Measurements from ENCODE around the gene CD46. TPM values are rescaled to one million over a fixed set of nuclear protein-coding genes. Genes with fewer than 3 reads are reported as not detected.

CD46 gene
- total RNA-seq, 1 donor from 2014 or later: 228 TPM

DNA sequence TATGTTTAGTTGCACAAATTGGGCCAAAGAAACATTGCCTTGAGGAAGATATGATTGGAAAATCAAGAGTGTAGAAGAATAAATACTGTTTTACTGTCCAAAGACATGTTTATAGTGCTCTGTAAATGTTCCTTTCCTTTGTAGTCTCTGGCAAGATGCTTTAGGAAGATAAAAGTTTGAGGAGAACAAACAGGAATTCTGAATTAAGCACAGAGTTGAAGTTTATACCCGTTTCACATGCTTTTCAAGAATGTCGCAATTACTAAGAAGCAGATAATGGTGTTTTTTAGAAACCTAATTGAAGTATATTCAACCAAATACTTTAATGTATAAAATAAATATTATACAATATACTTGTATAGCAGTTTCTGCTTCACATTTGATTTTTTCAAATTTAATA, 43.0 kb downstream of the CD46 start:
- no peak for DNase-seq (ENCODE audit: low spot score)

DNA sequence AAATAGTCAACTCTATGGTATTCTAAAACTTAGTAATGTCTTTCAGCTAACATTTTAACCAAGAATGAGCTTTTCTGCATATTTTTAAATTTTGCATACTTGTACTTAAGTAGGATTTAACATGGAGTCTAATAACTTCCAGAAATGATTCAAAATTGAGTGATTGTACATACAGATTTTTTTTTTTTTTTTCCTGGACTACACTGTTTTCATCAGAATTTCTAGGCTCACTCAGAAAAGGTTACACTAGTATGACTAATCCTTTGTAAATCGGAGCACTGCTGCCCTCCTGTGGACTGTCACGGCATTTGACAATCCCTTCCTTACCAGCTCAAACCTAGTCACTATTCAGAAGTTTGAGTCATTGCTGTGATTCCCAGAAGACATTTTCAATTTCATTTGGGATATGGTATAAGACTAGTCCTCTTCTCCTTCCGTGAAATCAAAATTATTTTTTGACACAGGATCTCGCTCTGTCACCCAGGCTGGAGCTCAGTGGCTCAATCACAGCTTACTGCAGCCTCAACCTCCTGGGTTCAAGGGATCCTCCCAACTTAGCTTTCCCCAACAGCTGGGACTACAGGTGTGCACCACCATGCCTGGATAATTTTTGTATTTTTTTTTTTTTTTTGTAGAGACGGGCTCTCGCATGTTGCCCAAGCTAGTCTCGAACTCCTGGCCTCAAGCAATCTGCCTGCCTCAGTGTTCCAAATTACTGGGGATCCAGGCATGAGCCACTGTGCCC, 45.5 kb downstream of the CD46 start:
- peak; percentile 84 for DNase-seq (ENCODE audit: low spot score)

DNA sequence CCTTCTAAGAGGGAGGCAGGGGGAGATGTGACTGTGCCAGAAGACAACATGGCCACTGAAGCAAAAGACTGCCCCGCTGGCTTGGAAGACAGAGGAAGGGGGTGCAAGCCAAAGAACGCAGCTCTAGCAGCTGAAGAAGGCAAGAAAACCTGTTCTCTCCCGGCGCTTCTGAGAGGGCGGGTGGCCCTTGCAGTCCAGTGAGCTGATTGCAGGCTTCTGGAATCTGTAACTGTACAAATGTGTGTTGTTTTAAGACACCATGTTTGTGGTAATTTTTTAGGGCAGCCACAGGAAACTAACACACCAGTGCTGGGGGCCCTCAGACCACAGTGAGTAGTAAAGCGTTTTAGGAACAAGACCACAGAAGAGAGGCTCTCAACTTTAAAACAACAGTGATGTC, 47.0 kb downstream of the CD46 start:
- DNase-seq (ENCODE audit: low spot score): no peak

DNA sequence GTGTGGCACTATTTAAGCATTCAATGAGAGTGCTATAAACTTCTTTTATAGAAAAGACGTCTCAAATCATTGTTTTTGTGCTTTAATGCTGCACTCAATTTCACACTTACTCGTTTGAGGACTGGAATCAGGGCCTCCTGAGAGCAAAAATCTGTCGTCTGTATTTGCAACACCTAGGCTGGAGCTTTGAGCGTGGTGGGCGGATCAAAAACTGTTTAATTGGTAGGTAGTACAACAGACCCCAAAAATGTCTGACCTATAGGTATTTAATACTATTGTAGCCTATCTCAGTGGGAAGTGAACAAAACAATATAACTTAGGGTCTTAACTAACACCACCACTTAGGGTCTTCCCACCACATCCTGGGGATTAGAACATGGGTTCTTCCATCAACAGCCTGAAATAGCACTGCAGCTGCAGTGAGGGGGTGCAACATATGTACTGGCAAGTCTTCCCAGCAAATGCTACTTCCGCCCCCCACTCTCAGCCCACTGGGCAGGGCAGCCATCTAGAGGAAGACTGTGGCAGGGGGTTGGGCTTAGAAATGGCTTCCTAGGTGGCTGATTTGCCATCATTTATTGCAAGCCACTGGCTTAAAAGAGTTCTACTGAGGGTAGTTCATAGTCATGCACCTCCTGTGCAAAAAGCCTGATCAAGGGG, 48.3 kb downstream of the CD46 start:
- no peak for DNase-seq (ENCODE audit: low spot score)

DNA sequence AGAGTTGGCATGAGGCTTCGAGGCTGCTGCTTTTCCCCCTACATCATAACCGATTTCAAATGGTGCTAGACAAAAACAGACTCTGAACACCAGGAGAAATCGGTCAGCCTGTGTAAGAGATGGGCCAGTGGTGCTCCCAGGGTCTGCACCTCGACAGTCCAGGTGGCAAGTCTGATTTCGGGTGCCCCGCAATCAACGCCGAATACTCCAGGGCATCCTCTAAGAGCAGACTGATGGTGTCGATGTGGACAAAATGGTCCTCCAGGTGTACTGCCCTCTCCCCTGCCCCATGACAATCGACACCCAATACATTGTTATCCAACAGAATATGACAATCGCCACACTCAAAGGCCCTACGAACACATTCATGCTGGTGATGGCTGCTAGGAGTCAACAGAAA, 50.0 kb downstream of the CD46 start:
- DNase-seq (ENCODE audit: low spot score): no peak

DNA sequence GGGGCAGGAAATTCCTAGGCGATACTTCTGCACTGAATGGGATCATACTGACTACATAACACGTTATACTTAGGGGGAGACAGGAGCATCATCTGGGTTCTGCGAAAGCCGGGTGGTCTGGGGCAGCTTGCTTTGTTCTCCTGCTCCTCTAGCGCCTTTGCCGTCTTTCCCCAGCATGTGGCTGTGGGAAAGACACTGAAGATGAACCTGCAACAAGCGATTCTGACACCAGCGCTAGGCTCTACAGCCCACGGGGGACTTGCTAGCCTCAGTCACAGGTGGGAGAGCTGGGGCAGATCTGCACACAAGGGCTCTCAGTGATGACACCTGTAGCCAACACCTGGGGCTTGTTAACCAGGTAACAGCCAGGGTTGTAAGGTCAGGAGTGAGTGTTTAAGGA, 51.8 kb downstream of the CD46 start:
- DNase-seq (ENCODE audit: low spot score): no peak

DNA sequence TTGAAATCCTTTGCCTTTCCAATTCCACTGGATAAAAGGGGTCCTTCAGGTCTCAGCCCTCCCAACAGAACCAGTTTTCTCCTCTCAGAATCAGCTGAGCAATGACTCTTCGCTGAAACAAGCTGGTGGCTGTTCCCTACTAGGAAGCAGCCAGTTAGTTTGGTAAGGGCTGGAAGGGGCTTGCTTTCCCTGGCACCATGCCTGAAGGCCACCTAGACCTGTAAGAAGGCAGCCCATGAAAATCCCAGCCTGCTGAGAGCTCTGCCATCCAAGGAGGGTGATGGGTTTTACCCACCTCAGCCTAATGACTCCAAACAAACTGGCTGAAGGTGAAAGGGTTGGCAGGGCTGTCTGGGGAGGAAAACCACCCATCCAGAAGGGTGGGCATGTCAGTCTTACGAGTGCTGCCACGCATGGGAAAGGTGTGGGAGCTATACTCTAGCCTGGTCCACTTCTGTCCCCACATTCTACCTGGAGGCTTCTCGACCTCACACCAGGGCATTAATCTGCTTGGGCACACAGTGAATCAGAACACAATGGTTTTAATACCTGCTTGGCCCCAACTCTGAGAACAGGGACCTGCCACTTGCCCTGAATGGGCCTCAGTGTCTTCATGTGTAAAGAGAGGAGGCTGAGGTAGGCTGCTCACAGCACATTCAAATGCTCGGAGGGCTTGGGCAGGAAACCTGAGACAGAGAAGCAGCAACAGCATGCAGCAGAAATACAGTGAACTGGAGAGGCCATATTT, 53.0 kb downstream of the CD46 start:
- DNase-seq (ENCODE audit: low spot score): no peak

DNA sequence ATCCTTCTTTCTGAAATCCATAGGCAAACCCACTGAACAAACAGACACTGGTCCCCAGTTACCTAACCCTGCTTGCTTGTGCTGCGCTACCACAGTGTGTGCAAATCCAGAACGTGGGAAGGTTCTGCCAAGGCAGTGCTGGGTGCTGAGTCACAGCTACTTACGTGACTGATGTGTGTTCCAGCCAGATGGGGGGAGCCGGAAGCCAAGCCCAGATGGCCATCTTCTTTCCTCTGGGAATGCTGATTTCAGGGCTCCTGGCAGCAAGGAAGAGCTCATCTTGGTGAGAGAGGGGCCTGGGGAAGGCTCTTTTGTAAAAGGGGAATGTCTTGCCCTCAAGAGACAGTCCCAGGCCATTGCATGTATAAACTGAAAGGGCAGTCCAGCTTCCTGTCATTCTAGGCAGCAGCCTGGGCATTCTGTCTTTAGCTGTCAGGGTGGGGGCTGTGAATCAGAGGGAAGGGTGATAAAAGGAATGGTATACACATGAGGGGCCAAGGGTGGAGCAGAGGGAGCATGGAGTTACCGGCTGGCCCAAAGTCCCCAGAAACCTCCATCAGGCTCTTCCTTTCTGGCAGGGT, 54.1 kb downstream of the CD46 start:
- DNase-seq (ENCODE audit: low spot score): peak; percentile 68

DNA sequence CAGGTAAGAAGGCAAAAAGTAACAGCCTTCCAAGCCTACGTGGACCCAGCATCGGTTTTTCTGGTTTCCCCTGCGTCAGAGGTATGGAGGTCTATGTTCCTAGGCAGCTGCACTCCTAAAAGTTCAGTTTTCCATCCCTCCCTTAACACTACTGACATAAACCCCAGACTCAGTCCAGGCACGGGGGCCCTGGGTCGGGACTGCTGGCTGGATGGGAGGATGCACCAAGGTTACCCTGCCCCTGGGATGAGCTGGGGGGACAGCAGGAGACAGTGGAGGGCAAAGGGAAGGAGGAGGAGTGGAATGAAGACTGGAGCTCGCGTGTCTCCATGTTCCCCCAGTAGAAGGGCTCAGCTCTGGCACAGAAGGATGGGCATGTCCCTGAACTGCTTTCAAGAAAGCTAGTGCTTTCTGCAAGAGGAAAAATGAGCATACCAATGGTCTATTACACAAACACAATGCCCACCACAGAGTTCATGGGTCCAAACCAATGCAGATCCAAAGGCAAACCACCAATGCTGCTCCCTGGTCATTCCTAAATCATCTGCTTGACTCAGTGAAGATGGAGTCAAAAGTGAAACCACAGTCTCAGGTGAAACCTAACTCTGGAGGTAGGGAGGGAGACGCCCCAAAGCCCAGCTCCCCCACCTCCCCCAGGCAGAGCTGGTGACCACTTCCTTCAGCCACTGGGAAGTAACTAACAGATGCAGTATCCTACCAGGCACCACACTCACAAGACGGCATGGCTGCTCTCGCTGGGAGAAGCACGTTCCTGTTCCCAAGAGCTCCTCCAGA, 54.9 kb downstream of the CD46 start:
- DNase-seq (ENCODE audit: low spot score): no peak

DNA sequence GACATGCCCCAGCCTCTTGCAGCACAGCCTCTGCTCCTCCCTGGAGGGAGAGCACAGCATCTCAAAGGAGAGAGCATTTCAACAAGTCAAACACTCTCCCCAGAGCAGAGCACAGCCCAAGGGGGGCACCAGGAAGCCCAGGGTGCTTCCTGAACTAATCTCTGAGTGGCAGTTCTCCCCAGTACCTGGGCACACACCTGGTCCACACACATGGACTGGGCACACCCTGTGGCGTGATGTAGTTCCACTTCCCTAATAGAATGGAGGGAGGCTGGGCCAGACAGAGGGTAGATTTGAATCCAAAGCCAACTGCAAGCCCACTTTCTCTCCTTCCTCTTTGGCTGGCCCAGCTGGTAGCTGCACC, 55.5 kb downstream of the CD46 start:
- no peak for DNase-seq (ENCODE audit: low spot score)

DNA sequence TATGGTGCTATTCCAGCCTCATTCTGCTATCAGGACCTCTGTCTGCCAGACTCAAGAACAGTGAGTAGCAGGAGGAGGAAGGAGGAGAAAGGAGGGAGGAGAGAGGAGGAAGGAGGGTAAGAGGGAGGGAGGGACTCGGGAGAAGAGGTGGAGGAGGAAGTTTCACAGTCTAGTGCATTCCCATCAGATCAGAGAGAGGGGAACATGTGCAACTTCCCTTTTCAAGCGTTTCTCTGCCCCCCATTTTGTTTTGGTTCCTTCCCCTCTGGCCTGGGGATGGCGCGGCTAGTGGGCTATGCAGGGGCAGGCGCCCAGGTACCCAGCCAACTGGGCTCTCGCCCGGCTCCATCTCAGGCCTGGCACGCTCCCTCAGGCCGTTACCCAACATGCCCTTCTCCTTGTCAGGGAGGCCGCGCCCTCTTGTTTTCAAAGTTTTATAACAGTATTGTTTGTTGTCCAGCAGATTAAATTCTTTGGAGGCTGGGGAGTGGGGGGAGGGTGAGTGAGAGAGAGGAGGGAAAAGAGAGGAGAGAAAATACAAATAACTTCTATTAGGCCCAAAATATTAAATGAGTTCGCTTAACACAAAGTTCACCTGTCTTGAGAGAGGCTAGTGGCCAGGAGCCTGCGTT, 56.0 kb downstream of the CD46 start:
- no peak for DNase-seq (ENCODE audit: low spot score)

DNA sequence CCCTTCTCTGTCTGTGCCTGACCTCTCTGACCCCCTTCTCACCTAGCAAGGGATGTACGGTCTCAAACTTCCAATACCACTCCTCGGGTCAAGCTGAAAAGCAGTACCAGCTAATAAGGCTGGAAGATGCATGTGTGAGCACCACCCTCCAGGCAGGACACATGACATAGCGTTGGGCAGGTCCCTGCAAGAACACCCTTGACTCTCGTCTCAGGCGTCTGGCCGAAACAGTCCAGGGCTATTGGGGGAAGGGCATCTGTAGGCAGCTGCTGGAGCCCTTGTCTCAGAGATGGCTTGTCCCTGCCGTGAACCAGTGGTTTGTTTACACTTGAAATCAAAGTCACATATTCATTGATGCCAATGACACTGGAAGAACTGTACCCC, 56.5 kb downstream of the CD46 start:
- no peak for DNase-seq (ENCODE audit: low spot score)

DNA sequence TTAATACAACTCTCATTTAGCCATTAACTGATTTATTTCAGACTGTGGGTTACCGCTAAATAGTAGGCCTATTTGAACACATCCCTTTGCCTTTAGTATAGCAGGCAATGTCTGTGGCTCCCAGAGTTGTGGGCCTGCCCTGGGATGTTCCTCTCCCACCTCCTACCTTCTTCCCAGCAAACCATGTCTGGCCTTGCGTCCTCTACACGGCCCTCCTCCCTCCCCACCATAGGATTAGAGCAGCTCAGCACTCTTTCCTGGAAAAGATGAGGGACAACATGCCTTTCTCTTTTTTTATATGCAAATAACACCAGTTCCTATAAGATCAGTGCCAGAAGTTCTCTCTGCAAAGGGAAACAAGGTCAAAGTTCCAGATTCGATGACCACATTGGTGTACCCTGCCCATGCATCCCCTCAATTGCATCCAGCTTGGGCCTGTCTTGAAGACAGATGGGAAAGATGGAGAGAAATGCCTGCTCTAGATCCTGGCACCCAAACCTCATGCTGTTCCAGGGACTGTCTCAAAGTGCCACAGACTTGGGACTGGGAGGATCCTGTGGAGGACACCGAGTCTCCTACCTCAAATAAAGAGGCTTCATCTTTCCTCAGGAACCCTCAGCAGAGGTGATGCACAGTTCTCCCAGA, 57.2 kb downstream of the CD46 start:
- DNase-seq (ENCODE audit: low spot score): no peak

DNA sequence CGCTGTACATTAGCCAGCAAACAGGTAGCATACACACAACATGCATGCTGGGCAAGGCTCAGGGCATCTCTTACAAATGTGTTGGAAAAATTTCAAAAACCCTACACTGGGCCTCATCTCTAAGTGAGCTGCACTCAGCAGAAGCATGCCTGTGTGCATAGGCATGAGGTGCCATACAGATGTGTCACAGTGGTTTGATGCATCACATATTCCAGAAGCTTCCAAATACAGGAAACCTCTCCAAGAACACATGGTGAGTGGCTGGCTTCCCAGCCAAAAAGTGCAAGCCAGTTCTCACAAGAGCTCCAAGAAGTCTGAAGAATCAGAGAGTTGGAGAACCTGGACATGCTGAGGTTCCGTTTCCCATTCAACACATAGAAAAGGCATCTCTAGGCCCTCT, 58.3 kb downstream of the CD46 start:
- DNase-seq (ENCODE audit: low spot score): no peak

DNA sequence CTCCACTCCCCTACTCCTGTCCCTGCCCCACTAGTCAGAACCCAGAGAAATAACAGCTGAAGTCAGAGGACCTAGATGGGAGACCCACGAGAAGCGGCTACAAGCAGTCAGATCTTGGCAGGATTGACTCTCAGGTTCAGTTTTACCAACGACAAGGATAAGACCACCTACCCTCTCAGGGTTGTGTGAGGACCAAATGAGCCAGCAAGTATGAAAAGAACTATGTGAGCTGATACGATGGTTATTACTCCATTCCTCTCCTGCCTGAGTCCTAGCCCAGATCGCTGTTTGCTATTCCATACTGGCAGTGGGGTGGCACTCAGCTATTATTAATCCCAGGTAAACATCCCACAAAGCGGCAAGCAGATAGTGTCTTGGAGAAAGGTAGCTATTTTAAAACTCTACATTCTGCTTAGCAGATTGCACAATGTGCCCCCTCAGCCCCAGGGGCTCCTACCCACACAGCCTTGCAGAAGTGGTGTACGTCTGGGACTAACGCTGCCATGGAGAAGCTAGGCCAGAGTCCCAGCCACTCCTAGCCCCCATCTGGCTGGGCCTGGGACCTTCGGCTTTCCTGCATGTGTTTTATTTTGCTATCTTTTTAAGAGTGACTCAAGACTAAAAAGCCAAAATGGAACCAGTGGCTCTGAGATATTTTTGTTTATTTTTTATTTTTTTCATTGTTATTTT, 58.9 kb downstream of the CD46 start:
- peak; percentile 9 for DNase-seq (ENCODE audit: low spot score)

DNA sequence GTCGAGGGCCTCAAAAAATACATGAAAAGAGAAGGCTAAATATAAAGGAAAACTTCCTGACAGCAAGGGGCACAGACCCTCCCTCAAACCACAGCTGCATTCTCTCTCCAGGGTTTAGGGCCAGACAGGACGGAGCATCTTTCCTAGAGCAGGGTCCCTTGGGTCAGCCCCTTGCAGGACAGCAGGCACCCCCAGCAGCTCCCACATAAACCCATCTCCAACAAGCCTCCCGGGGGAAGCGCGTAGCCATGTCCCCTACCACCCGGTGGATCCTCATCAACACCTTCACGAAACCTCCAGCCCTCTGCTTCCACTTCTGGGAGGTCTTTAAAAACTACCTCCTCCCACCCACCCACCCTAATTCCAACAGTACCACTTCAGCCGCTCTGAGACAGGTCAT, 59.5 kb downstream of the CD46 start:
- DNase-seq (ENCODE audit: low spot score): peak; percentile 9

DNA sequence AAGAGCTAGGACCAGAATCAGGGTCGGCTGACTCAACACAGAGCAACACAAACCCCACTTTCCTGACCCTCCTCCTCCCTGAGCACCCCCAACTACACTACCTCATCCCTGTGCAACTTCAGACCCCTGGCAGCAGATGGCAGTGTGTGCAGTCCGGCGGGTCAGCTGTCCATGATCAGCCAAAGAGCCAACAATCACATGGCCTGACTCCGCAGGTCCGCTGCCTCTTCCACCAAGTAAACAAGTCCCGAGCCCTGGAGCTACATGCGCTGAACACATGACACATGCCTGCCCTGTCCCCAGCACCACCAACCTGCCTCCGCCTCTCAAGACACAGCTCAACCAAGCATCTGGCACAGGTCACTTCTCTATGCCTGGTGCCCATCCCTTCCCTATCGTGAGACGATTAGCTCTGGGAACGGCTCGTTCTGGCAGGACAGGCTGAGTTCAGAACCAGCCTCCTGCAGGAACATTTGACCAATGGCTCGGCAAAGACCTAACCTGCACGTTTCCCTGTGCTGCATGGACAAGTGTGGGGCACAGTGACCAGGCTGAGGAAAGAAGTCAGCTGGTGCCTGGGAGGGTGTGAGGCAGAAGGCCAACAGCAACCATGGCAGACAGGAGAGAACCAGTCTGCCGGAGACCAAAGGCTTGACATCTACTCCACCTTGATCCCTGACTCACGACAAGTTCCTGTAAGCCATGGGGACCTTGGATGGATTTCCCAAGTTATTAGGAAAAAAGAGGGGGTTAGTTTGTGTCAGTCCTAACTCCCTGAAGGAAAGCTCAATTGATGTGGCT, 60.3 kb downstream of the CD46 start:
- peak; percentile 86 for DNase-seq (ENCODE audit: low spot score)

DNA sequence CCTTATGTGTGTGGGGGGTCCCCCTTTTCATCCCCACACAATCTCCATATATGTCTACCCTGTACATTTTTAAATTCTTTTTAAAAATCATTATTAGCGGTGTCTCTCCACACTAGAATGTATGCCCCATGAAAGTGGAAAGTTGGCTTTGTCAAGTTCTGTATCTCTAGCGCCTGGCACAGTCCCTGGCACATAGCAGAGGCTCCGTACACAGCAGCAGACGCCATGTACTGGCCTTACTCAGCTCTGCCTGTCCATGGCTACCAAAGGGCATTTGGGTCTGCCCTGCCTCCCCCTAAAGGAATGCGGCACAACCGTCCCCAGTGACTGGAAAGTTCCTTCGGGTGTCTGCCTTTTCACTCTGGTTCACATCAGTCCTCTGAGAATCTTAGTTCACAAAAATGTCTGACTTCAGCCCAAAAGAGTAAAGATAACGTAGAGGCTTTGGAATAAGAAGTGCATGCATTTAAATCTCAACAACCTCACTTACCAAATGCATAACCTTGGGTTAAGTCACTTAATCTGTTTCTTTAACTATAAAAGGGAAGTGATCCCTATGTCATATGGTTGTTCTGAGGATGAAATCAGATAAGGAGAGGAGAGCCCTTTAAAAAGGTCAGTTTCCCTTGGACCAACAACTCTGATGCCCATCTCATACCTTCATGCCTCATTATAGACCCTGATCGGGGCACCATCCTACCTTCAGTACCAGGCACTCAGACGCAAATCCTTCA, 61.1 kb downstream of the CD46 start:
- no peak for DNase-seq (ENCODE audit: low spot score)

DNA sequence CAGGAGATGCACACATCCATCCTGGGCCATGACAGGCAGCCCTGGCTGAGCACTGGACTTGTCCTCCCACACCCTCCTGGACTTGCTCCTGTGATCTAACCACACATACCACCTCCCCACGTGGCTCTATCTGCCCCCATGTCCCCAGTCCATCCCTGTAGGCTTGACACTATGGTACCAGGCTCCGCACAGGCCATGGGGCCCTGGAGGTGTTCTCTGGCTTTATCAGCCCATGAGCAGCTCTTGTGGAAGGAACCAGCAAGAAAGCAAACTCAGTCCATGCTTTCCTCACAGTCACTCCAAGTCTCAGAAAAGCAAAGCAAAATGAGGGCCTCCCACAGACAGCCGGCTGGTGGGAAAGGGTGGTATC, 61.6 kb downstream of the CD46 start:
- no peak for DNase-seq (ENCODE audit: low spot score)

Data from mucosa of gallbladder (tissue), 1 donor.